ENCODE results near the gene GALNT9. TPM values are rescaled to one million over a fixed set of nuclear protein-coding genes. Genes with fewer than 3 reads are reported as not detected.

The GALNT9 gene
- total RNA-seq, 1 experiment from 2014 or later, result 3.3 TPM

- H3K27me3 ChIP-seq, result peaks cover 65% of the 10 kb centered on the region
- no peak overlapping the region for H3K4me3 ChIP-seq
- no peaks in the 10 kb centered on the region for H3K36me3 ChIP-seq
Measured at GRCh38 chr12:132186857-132187620, 142.3 kb downstream of the GALNT9 start.

GRCh38 chr12:132186208-132186856 lies 143.1 kb downstream of the GALNT9 start:
- no peak for DNase-seq
- Histone ChIP-seq H3K36me3 (no peaks in the 10 kb centered on the region), H3K27me3 (peaks cover 62% of the 10 kb centered on the region), H3K9me3 (no peaks in the 10 kb centered on the region), H3K4me3 (no peak overlapping the region)

More at GRCh38 chr12:132186857-132187620, 142.3 kb downstream of the GALNT9 start:
- H3K9me3 ChIP-seq, result no peaks in the 10 kb centered on the region
- DNase-seq, result no peak

- H3K9me3 ChIP-seq, result no peaks in the 10 kb centered on the region
- no peak for DNase-seq
- no peak overlapping the region for H3K4me3 ChIP-seq
- H3K27me3 ChIP-seq, result peaks cover 62% of the 10 kb centered on the region
- no peaks in the 10 kb centered on the region for H3K36me3 ChIP-seq
Measured at GRCh38 chr12:132185705-132186104, 143.7 kb downstream of the GALNT9 start.

- Histone ChIP-seq H3K9me3 (no peaks in the 10 kb centered on the region), H3K4me3 (no peak overlapping the region), H3K36me3 (no peaks in the 10 kb centered on the region), H3K27me3 (peaks cover 60% of the 10 kb centered on the region)
- no peak for DNase-seq
Measured at GRCh38 chr12:132182711-132183365, 146.6 kb downstream of the GALNT9 start.

GRCh38 chr12:132182206-132182710 lies 147.1 kb downstream of the GALNT9 start:
- H3K9me3 ChIP-seq, result no peaks in the 10 kb centered on the region
- no peak for DNase-seq
- H3K4me3 ChIP-seq, result no peak overlapping the region
- H3K27me3 ChIP-seq, result peaks cover 60% of the 10 kb centered on the region
- no peaks in the 10 kb centered on the region for H3K36me3 ChIP-seq

GRCh38 chr12:132181570-132182200 lies 147.7 kb downstream of the GALNT9 start:
- H3K4me3 ChIP-seq, result no peak overlapping the region
- H3K9me3 ChIP-seq, result no peaks in the 10 kb centered on the region
- DNase-seq, result no peak
- H3K36me3 ChIP-seq, result no peaks in the 10 kb centered on the region
- H3K27me3 ChIP-seq, result peaks cover 58% of the 10 kb centered on the region

GRCh38 chr12:132180648-132181546 lies 148.5 kb downstream of the GALNT9 start:
- Histone ChIP-seq H3K36me3 (no peaks in the 10 kb centered on the region), H3K9me3 (no peaks in the 10 kb centered on the region), H3K4me3 (no peak overlapping the region), H3K27me3 (peaks cover 50% of the 10 kb centered on the region)
- DNase-seq, result no peak

GRCh38 chr12:132179431-132180362 lies 149.7 kb downstream of the GALNT9 start:
- H3K9me3 ChIP-seq, result no peaks in the 10 kb centered on the region
- no peak for DNase-seq
- no peak overlapping the region for H3K4me3 ChIP-seq
- no peaks in the 10 kb centered on the region for H3K36me3 ChIP-seq
- H3K27me3 ChIP-seq, result peaks cover 38% of the 10 kb centered on the region

GRCh38 chr12:132178801-132179401 lies 150.5 kb downstream of the GALNT9 start:
- H3K36me3 ChIP-seq, result no peaks in the 10 kb centered on the region
- peaks cover 30% of the 10 kb centered on the region for H3K27me3 ChIP-seq
- no peak overlapping the region for H3K4me3 ChIP-seq

GRCh38 chr12:132178316-132178715 lies 151.1 kb downstream of the GALNT9 start:
- H3K4me3 ChIP-seq, result no peak overlapping the region
- no peaks in the 10 kb centered on the region for H3K36me3 ChIP-seq
- no peaks in the 10 kb centered on the region for H3K9me3 ChIP-seq
- no peak for DNase-seq
- H3K27me3 ChIP-seq, result peaks cover 26% of the 10 kb centered on the region

More at GRCh38 chr12:132178801-132179401, 150.5 kb downstream of the GALNT9 start:
- H3K9me3 ChIP-seq, result no peaks in the 10 kb centered on the region
- DNase-seq, result no peak

GRCh38 chr12:132176920-132177551 lies 152.4 kb downstream of the GALNT9 start:
- no peaks in the 10 kb centered on the region for H3K36me3 ChIP-seq
- H3K4me3 ChIP-seq, result no peak overlapping the region
- H3K27me3 ChIP-seq, result peaks cover 14% of the 10 kb centered on the region; the same call in 1 of the 2 replicates
- no peak for DNase-seq
- no peaks in the 10 kb centered on the region for H3K9me3 ChIP-seq

- no peaks in the 10 kb centered on the region for H3K9me3 ChIP-seq
- no peak overlapping the region for H3K4me3 ChIP-seq
- no peaks in the 10 kb centered on the region for H3K36me3 ChIP-seq
- no peak for DNase-seq
- H3K27me3 ChIP-seq, result peaks cover 14% of the 10 kb centered on the region; the same call in 1 of the 2 replicates
Measured at GRCh38 chr12:132176385-132176919, 152.9 kb downstream of the GALNT9 start.

GRCh38 chr12:132175496-132176384 lies 153.6 kb downstream of the GALNT9 start:
- no peak for DNase-seq
- Histone ChIP-seq H3K36me3 (no peaks in the 10 kb centered on the region), H3K9me3 (no peaks in the 10 kb centered on the region), H3K4me3 (no peak overlapping the region), H3K27me3 (peaks cover 14% of the 10 kb centered on the region; the same call in 1 of the 2 replicates)

All from MG63 (cell line).